Stimulated activated CD4-positive, alpha-beta T cell treated with anti-CD3 and anti-CD28 coated beads, Interleukin-1b, Interleukin-23, amount 100 ng/mL, for 1 hour (primary cell): ENCODE results near the gene MRPL19.

Experiments used
- DNase-seq, 2 donors: peaks; one replicate each; pipeline ENCODE4 v3.0.0-alpha.2; 2020; ENCODE audit warnings: low read depth in 2 of 2

Gene MRPL19

GRCh38 chr2:75736276-75736675, 89.7 kb downstream of the MRPL19 start:
- DNase-seq, result no peak

DNA sequence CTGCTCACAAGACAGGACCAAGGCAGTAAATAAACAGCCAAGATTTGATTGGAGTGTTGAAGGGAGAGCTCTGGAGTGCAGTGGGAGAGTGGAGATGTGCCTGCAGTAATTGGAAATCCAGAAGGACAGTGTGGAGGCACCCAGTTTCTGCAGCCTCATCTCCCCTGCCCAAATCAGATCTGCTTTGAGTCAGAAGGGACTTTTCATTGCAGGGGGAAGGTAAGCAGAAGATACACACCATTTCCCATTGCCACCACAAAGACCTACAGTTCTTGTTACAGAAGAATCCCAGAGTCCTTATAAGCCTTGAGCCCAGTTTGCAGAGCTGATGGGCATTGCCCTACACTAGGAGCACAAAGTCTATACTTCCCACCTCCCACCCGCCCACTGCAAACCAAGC, 91.4 kb downstream of the MRPL19 start:
- no peak for DNase-seq
